ENCODE measurements around the gene FGA. TPM values are rescaled to one million over a fixed set of nuclear protein-coding genes. Genes with fewer than 3 reads are reported as not detected.

FGA gene
- total RNA-seq, 1 experiment from 2014 or later: 3.9 TPM

DNA sequence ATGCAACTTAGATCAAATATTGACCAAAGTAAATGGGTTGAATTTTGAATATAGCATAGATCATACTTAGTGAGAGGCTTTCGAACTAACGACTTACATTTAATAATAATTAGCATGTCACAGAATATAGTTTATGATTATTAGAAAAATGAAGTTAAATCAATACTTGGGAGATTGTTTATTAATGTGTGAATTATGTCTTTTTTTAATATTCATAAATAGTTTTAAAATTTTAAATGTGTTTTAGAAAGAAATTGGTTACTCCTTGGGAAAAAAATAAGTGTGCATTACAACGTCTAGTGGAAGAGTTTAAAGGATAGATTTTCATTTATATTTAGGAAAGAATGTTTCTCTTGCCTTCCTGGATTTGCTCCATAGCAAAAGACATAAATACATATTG is 7.3 kb downstream of the FGA start:
- no peaks in the 10 kb centered on the region for H3K9me3 ChIP-seq (ENCODE audit: control insufficient read depth in 1 of 2, insufficient read depth in 1 of 2, low read depth in 1 of 2, low read length in 2 of 2)
- ChIA-PET POLR2A (no interaction called here), RAD21 (ENCODE audit: low non-redundant PET in 1 of 2, low total read pairs in 2 of 2, uncharacterized antibody in 2 of 2, unreplicated experiment in 2 of 2) (no interaction called here), CTCF (no interaction called here)
- DNase-seq (ENCODE audit: low read depth, low spot score) (no peak), ATAC-seq (no peak)
- intact Hi-C loops (cut with micrococcal nuclease): no loop called here
- no peaks in the 10 kb centered on the region for H4K20me1 ChIP-seq (ENCODE audit: insufficient read depth)
- H3K9me2 ChIP-seq (ENCODE audit: insufficient read depth): no peaks in the 10 kb centered on the region
- H3K4me1 ChIP-seq (ENCODE audit: control insufficient read depth in 1 of 2, insufficient read depth in 2 of 2, low read length in 2 of 2): no peaks in the 10 kb centered on the region
- no peaks in the 10 kb centered on the region for H3K79me2 ChIP-seq (ENCODE audit: insufficient read depth, low read length)
- H3K9ac ChIP-seq (ENCODE audit: low read length): no peak overlapping the region
- no peaks in the 10 kb centered on the region for H3K27me3 ChIP-seq (ENCODE audit: insufficient read depth, low read length)
- H2AFZ ChIP-seq (ENCODE audit: low read depth, low read length, poor library complexity, severe bottlenecking): no peak overlapping the region
- BruUV-seq (replicated peaks): no TSS peak
- H3K4me3 ChIP-seq (replicated peaks in 1 of 2; ENCODE audit: low read depth in 1 of 2, low read length in 2 of 2): no peak overlapping the region
- no peaks in the 10 kb centered on the region for H3K36me3 ChIP-seq (ENCODE audit: control insufficient read depth in 1 of 2, insufficient read depth in 2 of 2, low read length in 2 of 2)
- no peak overlapping the region for H3K27ac ChIP-seq (ENCODE audit: low read depth, low read length)
- no peak overlapping the region for H3K4me2 ChIP-seq (ENCODE audit: low read length)
- TF ChIP-seq, protein P1, sequence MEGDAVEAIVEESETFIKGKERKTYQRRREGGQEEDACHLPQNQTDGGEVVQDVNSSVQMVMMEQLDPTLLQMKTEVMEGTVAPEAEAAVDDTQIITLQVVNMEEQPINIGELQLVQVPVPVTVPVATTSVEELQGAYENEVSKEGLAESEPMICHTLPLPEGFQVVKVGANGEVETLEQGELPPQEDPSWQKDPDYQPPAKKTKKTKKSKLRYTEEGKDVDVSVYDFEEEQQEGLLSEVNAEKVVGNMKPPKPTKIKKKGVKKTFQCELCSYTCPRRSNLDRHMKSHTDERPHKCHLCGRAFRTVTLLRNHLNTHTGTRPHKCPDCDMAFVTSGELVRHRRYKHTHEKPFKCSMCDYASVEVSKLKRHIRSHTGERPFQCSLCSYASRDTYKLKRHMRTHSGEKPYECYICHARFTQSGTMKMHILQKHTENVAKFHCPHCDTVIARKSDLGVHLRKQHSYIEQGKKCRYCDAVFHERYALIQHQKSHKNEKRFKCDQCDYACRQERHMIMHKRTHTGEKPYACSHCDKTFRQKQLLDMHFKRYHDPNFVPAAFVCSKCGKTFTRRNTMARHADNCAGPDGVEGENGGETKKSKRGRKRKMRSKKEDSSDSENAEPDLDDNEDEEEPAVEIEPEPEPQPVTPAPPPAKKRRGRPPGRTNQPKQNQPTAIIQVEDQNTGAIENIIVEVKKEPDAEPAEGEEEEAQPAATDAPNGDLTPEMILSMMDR (IDR thresholded peaks at IDR 0.05 in 2 of 3, conservative IDR thresholded peaks at IDR 0.05 in 1 of 3; ENCODE audit: borderline replicate concordance in 1 of 3, insufficient read depth in 1 of 3, low read depth in 2 of 3, low read length in 2 of 3): no peak
- TF ChIP-seq YY1 (IDR thresholded peaks at IDR 0.05; ENCODE audit: extremely low read depth, insufficient replicate concordance, low read depth, low read length): no peak
- TF ChIP-seq, protein P2, sequence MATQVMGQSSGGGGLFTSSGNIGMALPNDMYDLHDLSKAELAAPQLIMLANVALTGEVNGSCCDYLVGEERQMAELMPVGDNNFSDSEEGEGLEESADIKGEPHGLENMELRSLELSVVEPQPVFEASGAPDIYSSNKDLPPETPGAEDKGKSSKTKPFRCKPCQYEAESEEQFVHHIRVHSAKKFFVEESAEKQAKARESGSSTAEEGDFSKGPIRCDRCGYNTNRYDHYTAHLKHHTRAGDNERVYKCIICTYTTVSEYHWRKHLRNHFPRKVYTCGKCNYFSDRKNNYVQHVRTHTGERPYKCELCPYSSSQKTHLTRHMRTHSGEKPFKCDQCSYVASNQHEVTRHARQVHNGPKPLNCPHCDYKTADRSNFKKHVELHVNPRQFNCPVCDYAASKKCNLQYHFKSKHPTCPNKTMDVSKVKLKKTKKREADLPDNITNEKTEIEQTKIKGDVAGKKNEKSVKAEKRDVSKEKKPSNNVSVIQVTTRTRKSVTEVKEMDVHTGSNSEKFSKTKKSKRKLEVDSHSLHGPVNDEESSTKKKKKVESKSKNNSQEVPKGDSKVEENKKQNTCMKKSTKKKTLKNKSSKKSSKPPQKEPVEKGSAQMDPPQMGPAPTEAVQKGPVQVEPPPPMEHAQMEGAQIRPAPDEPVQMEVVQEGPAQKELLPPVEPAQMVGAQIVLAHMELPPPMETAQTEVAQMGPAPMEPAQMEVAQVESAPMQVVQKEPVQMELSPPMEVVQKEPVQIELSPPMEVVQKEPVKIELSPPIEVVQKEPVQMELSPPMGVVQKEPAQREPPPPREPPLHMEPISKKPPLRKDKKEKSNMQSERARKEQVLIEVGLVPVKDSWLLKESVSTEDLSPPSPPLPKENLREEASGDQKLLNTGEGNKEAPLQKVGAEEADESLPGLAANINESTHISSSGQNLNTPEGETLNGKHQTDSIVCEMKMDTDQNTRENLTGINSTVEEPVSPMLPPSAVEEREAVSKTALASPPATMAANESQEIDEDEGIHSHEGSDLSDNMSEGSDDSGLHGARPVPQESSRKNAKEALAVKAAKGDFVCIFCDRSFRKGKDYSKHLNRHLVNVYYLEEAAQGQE (IDR thresholded peaks at IDR 0.05; ENCODE audit: low read depth): no peak
- no peak for TF ChIP-seq EGR1 (IDR thresholded peaks at IDR 0.05; ENCODE audit: low read depth)
- TF ChIP-seq SRF (IDR thresholded peaks at IDR 0.05; ENCODE audit: low read depth): no peak
- TF ChIP-seq SP1 (IDR thresholded peaks at IDR 0.05; ENCODE audit: low read depth): no peak
- TF ChIP-seq JUND (IDR thresholded peaks at IDR 0.05): no peak
- TF ChIP-seq ZNF274 (IDR thresholded peaks at IDR 0.05; ENCODE audit: low read depth, low read length): no peak
- TF ChIP-seq EZH2phosphoT487 (IDR thresholded peaks at IDR 0.05; ENCODE audit: borderline replicate concordance): no peak
- TF ChIP-seq CBX3 (IDR thresholded peaks at IDR 0.05; ENCODE audit: low read depth): no peak
- TF ChIP-seq ELF1 (IDR thresholded peaks at IDR 0.05; ENCODE audit: borderline replicate concordance, low read depth): no peak
- no peak for TF ChIP-seq FOSL1 (IDR thresholded peaks at IDR 0.05; ENCODE audit: low read depth)
- TF ChIP-seq, protein P3, sequence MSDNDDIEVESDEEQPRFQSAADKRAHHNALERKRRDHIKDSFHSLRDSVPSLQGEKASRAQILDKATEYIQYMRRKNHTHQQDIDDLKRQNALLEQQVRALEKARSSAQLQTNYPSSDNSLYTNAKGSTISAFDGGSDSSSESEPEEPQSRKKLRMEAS (IDR thresholded peaks at IDR 0.05): no peak
- TF ChIP-seq RAD21 (IDR thresholded peaks at IDR 0.05; ENCODE audit: low read depth): no peak
- TF ChIP-seq CEBPB (IDR thresholded peaks at IDR 0.05; ENCODE audit: low read depth): no peak
- TF ChIP-seq, protein P4, sequence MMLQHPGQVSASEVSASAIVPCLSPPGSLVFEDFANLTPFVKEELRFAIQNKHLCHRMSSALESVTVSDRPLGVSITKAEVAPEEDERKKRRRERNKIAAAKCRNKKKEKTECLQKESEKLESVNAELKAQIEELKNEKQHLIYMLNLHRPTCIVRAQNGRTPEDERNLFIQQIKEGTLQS (IDR thresholded peaks at IDR 0.05): no peak
